Uterus (tissue), 4 donors: Measurements from ENCODE around the gene CHRNA4. TPM values are rescaled to one million over a fixed set of nuclear protein-coding genes. Genes with fewer than 3 reads are reported as not detected.

Source experiments
- DNase-seq, 2 donors: peaks; one replicate each; pipeline ENCODE4 v3.0.0-alpha.2; 2019 to 2020
- H3K27ac ChIP-seq, 2 donors: fragments of 200-600 bp; sonication (generic); 1 replicate in 1 of 2; 2 replicates in 1 of 2; pipeline ENCODE4 v1.5.1; 2016 to 2018
- H3K27me3 ChIP-seq, 2 donors: fragments of 200-600 bp; sonication (generic); one replicate each; pipeline ENCODE4 v1.5.1; 2018 to 2019; ENCODE audit warnings: control low read depth in 1 of 2
- H3K36me3 ChIP-seq, 2 donors: fragments of 200-600 bp; sonication (generic); one replicate each; pipeline ENCODE4 v1.5.1; 2019; ENCODE audit warnings: control low read depth in 1 of 2
- H3K4me1 ChIP-seq, 2 donors: fragments of 200-600 bp; sonication (generic); one replicate each; pipeline ENCODE4 v1.5.1; 2018 to 2019; ENCODE audit warnings: control low read depth in 1 of 2
- H3K4me3 ChIP-seq, 2 donors: fragments of 200-600 bp; sonication (generic); 1 replicate in 1 of 2; 2 replicates in 1 of 2; pipeline ENCODE4 v1.5.1; 2018 to 2019; ENCODE audit warnings: mild to moderate bottlenecking in 1 of 2
- H3K9me3 ChIP-seq, 2 donors: fragments of 200-600 bp; sonication (generic); one replicate each; pipeline ENCODE4 v1.5.1; 2019; ENCODE audit warnings: control low read depth in 1 of 2
- POLR2A ChIP-seq, 2 donors: fragments of 450-650 bp; IDR thresholded peaks; one replicate each; pipeline ENCODE4 v1.6.1; 2016; ENCODE audit warnings: antibody characterized with exemption in 2 of 2, mild to moderate bottlenecking in 1 of 2, moderate library complexity in 1 of 2
- intact Hi-C: fragments of 100-400 bp; cut with DNase I; formaldehyde crosslinking; loops from one replicate; pipeline ENCODE4 v1.15.1; 2023; ENCODE audit warnings: low total_unique reads
- total RNA-seq, 4 donors: library from RNA; depleted of rRNA in 3 of 4; stranded (reverse); fragments of >200 nt in 3 of 4; gene quantifications; one replicate each; pipeline versions ENCODE4 v1.1.0 to v1.2.4, GENCODE V29; 2014 to 2023
- TF ChIP-seq, protein P1 (sequence below), 4 experiments: fragments of 200-600 bp in 2 of 4; fragments of 450-650 bp in 2 of 4; sonication (generic) in 2 of 4; IDR thresholded peaks; one replicate each; pipeline ENCODE4 v1.5.1; 2016 to 2019; ENCODE audit warnings: antibody characterized with exemption in 4 of 4, mild to moderate bottlenecking in 2 of 4, moderate library complexity in 1 of 4
- donor health status: DM: yes; HTN: yes; CAD: no.

Gene CHRNA4
- total RNA-seq, 4 donors from 2014 or later: 0.21 to 1.5 TPM; not detected in 2

DNA sequence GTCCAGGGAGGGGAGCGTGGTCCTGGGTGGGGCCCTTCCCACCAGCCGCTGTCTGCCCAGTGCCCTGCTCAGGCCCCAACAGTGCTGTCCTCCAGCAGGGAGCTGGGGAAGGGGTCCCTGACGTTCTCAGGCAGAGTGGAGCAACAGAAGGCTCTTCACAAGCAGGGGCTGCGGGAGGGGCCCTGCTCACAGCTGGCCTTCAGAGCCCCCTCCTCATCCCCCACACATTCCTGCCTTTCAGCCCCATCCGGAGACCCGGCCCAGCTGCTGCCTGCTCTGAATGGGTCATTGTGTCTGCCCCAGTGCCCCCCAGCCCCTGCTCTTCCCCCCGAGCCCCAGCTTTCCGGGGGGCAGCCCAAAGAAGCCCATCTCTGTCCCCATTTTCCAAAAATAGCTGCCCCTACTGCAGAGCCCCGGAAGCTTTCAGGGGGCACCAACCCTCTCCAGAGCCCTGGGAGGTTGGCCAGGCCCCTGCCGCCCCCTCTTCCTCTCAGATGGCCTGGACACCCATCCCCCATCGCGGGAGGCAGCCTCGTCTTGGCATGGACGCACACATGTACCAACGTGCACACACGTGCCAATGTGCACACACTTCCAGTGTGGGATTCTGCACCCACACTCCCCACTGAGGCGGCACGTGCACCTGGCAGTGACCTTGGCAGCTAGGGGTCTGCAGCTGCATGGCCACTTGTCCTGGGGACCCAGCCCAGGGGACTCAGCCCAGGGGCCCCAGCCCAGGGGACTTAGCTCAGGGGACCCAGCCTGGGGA lies 64.4 kb downstream of the CHRNA4 start:
- H3K36me3 ChIP-seq: no peaks in the 10 kb centered on the region
- TF ChIP-seq, protein P1, sequence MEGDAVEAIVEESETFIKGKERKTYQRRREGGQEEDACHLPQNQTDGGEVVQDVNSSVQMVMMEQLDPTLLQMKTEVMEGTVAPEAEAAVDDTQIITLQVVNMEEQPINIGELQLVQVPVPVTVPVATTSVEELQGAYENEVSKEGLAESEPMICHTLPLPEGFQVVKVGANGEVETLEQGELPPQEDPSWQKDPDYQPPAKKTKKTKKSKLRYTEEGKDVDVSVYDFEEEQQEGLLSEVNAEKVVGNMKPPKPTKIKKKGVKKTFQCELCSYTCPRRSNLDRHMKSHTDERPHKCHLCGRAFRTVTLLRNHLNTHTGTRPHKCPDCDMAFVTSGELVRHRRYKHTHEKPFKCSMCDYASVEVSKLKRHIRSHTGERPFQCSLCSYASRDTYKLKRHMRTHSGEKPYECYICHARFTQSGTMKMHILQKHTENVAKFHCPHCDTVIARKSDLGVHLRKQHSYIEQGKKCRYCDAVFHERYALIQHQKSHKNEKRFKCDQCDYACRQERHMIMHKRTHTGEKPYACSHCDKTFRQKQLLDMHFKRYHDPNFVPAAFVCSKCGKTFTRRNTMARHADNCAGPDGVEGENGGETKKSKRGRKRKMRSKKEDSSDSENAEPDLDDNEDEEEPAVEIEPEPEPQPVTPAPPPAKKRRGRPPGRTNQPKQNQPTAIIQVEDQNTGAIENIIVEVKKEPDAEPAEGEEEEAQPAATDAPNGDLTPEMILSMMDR (IDR thresholded peaks at IDR 0.05): no peak
- no peak for TF ChIP-seq POLR2A (IDR thresholded peaks at IDR 0.05)
- H3K9me3 ChIP-seq: no peaks in the 10 kb centered on the region
- peaks cover 5 to 25% of the 10 kb centered on the region in 2 donors for H3K27me3 ChIP-seq
- intact Hi-C loops: no loop called here
- DNase-seq: no peak
- no peak overlapping the region for H3K4me3 ChIP-seq
- H3K27ac ChIP-seq: no peak overlapping the region
- no peaks in the 10 kb centered on the region for H3K4me1 ChIP-seq

DNA sequence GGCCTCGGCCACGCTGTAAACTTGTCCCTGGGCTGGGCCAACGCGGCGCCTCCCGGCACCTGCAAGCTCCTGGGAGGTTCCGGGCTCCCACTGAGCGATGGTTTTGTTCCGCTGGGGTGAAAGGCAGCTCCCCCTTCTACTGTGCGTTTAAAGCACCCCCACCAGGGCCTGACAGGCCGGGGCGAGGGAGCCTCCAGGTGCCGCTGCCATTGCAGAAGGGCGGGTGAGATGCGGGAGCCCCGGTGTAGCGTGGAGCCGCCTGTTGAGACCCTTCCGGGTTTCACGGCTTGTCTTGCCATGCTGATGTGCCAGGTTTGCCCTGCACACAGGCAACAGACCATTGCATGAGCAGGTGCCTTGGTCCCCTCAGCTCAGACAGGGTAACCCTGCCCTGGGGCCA lies 65.3 kb downstream of the CHRNA4 start:
- intact Hi-C loops: no loop called here
- Histone ChIP-seq H3K4me1 (no peaks in the 10 kb centered on the region), H3K9me3 (no peaks in the 10 kb centered on the region), H3K4me3 (no peak overlapping the region), H3K27ac (no peak overlapping the region), H3K27me3 (peaks cover 5 to 25% of the 10 kb centered on the region in 2 donors), H3K36me3 (no peaks in the 10 kb centered on the region)
- TF ChIP-seq POLR2A (IDR thresholded peaks at IDR 0.05): no peak
- TF ChIP-seq, protein P1 (IDR thresholded peaks at IDR 0.05): no peak
- DNase-seq: no peak

DNA sequence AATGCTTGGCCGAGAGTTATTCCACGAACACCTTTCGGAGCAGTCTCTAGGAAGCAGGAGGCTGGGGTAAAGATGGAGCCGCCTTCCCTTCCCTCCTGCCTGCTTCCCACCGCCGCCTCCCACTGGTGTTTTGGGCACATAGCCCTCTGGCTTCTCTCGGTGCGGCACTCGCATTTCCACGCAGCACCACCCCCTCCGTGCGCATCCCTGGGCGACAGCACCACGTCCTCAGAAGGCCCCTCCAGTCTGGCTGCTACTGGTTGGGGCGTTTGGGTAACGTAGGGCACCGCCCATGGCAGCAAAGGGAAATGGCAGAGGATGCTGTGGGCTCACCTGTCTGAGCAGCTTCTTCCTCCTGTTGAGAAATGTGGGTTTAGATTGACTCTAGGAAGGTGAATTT lies 65.7 kb downstream of the CHRNA4 start:
- DNase-seq: no peak
- Histone ChIP-seq H3K27me3 (peaks cover 5 to 25% of the 10 kb centered on the region in 2 donors), H3K9me3 (no peaks in the 10 kb centered on the region), H3K4me1 (no peaks in the 10 kb centered on the region), H3K4me3 (no peak overlapping the region), H3K36me3 (no peaks in the 10 kb centered on the region), H3K27ac (no peak overlapping the region)
- intact Hi-C loops: no loop called here
- TF ChIP-seq, protein P1 (IDR thresholded peaks at IDR 0.05): no peak

DNA sequence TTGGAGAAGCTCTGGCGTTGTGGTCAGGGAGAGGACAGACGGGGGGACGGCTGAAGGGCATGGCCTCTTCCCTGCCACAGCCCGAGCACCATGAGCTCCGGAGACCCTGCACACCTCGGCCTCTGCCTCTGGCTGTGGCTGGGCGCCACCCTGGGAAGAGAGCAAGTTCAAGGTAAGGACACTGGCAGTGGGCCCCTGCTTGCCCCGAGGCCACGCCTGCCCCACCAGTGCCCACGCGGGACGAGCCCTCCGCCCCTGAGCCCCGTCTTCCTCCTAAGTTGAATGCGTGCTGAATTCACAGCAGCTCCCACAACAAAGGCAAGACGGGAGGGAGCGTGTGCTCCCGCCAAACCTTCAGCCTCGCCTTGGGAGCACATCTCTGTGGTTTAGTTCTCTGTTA lies 66.1 kb downstream of the CHRNA4 start:
- intact Hi-C loops: no loop called here
- H3K4me3 ChIP-seq: no peak overlapping the region
- no peak overlapping the region for H3K27ac ChIP-seq
- H3K4me1 ChIP-seq: no peaks in the 10 kb centered on the region
- no peaks in the 10 kb centered on the region for H3K36me3 ChIP-seq
- H3K9me3 ChIP-seq: no peaks in the 10 kb centered on the region
- no peak for DNase-seq
- H3K27me3 ChIP-seq: peaks cover 5 to 25% of the 10 kb centered on the region in 2 donors
- TF ChIP-seq POLR2A (IDR thresholded peaks at IDR 0.05): no peak

DNA sequence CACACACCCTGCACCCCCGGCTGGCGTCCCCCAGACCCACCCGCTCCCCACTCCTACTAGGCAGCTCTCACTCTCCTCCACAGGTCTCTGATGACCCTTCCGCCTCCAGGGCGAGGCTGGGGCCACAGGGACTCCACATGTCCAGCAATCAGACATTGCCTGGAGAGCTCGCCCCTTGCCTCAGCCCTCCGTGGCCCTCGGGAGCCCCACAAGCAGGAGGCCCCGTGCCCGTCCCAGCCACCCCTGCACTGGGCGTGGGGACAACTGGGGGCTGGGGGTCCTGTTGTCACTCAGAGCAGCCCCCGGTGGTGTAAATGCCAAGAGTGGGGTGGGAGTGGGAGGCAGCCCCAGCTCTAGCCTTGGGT lies 66.6 kb downstream of the CHRNA4 start:
- H3K4me1 ChIP-seq: no peaks in the 10 kb centered on the region
- H3K27ac ChIP-seq: no peak overlapping the region
- no peak for DNase-seq
- H3K27me3 ChIP-seq: peaks cover 5 to 25% of the 10 kb centered on the region in 2 donors
- H3K4me3 ChIP-seq: no peak overlapping the region
- intact Hi-C loops: no loop called here
- H3K36me3 ChIP-seq: no peaks in the 10 kb centered on the region
- H3K9me3 ChIP-seq: no peaks in the 10 kb centered on the region
- no peak for TF ChIP-seq POLR2A (IDR thresholded peaks at IDR 0.05)
- TF ChIP-seq, protein P1 (IDR thresholded peaks at IDR 0.05): no peak
